Testis (tissue), 5 donors: ENCODE results near the gene FBH1. TPM values are rescaled to one million over a fixed set of nuclear protein-coding genes. Genes with fewer than 3 reads are reported as not detected.

ENCODE experiments used
- DNase-seq: peaks from one replicate; pipeline ENCODE4 v3.0.0-alpha.2; 2019
- H3K27ac ChIP-seq, 2 donors: fragments of 200-600 bp; sonication (generic); one replicate each; pipeline ENCODE4 v1.5.1; 2019
- H3K27me3 ChIP-seq: fragments of 200-600 bp; sonication (generic); one replicate; pipeline ENCODE4 v1.5.1; 2019
- H3K36me3 ChIP-seq: fragments of 200-600 bp; sonication (generic); one replicate; pipeline ENCODE4 v1.5.1; 2017; ENCODE audit warnings: low read depth; ENCODE audit errors: missing control alignments
- H3K4me1 ChIP-seq: fragments of 200-600 bp; sonication (generic); one replicate; pipeline ENCODE4 v1.5.1; 2019
- H3K4me3 ChIP-seq, 2 donors: fragments of 200-600 bp; sonication (generic); one replicate each; pipeline ENCODE4 v1.5.1; 2017 to 2019
- H3K9me3 ChIP-seq: fragments of 200-600 bp; sonication (generic); one replicate; pipeline ENCODE4 v1.5.1; 2017
- CTCF ChIP-seq, 3 experiments: fragments of 450-650 bp in 2 of 3; fragments of 200-600 bp in 1 of 3; sonication (generic) in 1 of 3; IDR thresholded peaks; one replicate each; pipeline ENCODE4 v1.5.1; 2016 to 2019; ENCODE audit warnings: antibody characterized with exemption in 3 of 3, mild to moderate bottlenecking in 2 of 3, moderate library complexity in 1 of 3
- POLR2A ChIP-seq: fragments of 450-650 bp; IDR thresholded peaks from one replicate; pipeline ENCODE4 v1.6.1; 2017; ENCODE audit warnings: antibody characterized with exemption, mild to moderate bottlenecking, moderate library complexity
- WGBS, 2 donors: methylation state at CpG; one replicate each; pipeline ENCODE4 v1.1.5; 2018; 5-methylcytosine and 5-hydroxymethylcytosine counted together
- intact Hi-C: fragments of 100-400 bp; cut with DNase I; formaldehyde crosslinking; loops from one replicate; pipeline ENCODE4 v1.15.1; 2023; ENCODE audit warnings: low total_unique reads
- long read RNA-seq, 2 donors: transcript quantifications; one replicate each; lab custom pipeline, GENCODE V29; 2026
- polyA plus RNA-seq: library from polyadenylated mRNA; stranded (reverse); fragments of 350-450 nt; fragmentation: Illumina TruSeq; extraction: RNeasy Lipid Tissue Mini Kit (QIAGEN cat#74804); gene quantifications from one replicate; pipeline ENCODE4 v1.2.3, GENCODE V29; 2014; ENCODE audit warnings: low read depth, low replicate concordance; ENCODE audit not compliant: insufficient read depth
- total RNA-seq, 2 donors: library from RNA; depleted of rRNA; stranded (reverse); fragments of >200 nt; gene quantifications; one replicate each; pipeline ENCODE4 v1.2.3, GENCODE V29; 2016

Gene FBH1
- total RNA-seq (100 to 1,000 TPM; 174 to 203 TPM), polyA plus RNA-seq (91.6 TPM)
- long read RNA-seq, donor 1, transcript FBH1-201 (21 exons, 3,560 nt) = major isoform, 7 of 83 reads
- long read RNA-seq, donor 1, partial matches to known transcripts = 72 of 83 reads
- long read RNA-seq, donor 1, other reads (novel, unspliced or antisense) = 0 of 83 reads
- long read RNA-seq, donor 2, partial matches to known transcripts = 6 of 8 reads
- long read RNA-seq, donor 2, other reads (novel, unspliced or antisense) = 0 of 8 reads

GRCh38 chr10:5889624-5890451 lies at the start of gene FBH1, which contains the start of gene ANKRD16:
Gene FBH1 (plus strand): TSS chr10:5890243. CDS start chr10:5890346, 103 bp downstream.
Gene ANKRD16 (minus strand): TSS chr10:5889893. CDS start chr10:5889354, 539 bp downstream.
- DNase-seq = peak; percentile 99
- H3K9me3 ChIP-seq = no peaks in the 10 kb centered on the region
- H3K27ac ChIP-seq = peak within 1 kb of the TSS; percentile 77 to 86
- H3K36me3 ChIP-seq = no peaks in the 10 kb centered on the region
- intact Hi-C loops = no loop called here
- no peaks in the 10 kb centered on the region for H3K27me3 ChIP-seq
- peaks cover 40% of the 10 kb centered on the region for H3K4me1 ChIP-seq
- TF ChIP-seq POLR2A = peak; percentile 53
- no peak for TF ChIP-seq CTCF (IDR thresholded peaks at IDR 0.05)
- 0% methylated on average over 94 of the region's 109 CpGs; no CpG with 5 or more reads in 1 of the 2 donors for WGBS, 2 donors
- peak within 1 kb of the TSS; percentile 82 to 96 for H3K4me3 ChIP-seq

GRCh38 chr10:5840314-5841307 lies 49.4 kb upstream of the FBH1 start:
- DNase-seq = peak; percentile 73
- Histone ChIP-seq H3K4me1 (peaks cover 13% of the 10 kb centered on the region), H3K36me3 (no peaks in the 10 kb centered on the region), H3K27ac (peak overlapping the region; percentile 56 to 76), H3K27me3 (no peaks in the 10 kb centered on the region), H3K9me3 (no peaks in the 10 kb centered on the region), H3K4me3 (peak overlapping the region in 1 of 2 donors; percentile 12)
- TF ChIP-seq POLR2A = no peak
- no peak for TF ChIP-seq CTCF (IDR thresholded peaks at IDR 0.05)
- WGBS, 2 donors = 18 to 36% methylated on average over 20 to 39 of the region's 40 CpGs
- intact Hi-C loops = no loop called here

GRCh38 chr10:5841965-5842364 lies 48.1 kb upstream of the FBH1 start:
- Histone ChIP-seq H3K4me3 (peak overlapping the region; percentile 18 to 43), H3K27ac (no peak overlapping the region), H3K9me3 (no peaks in the 10 kb centered on the region)

More at GRCh38 chr10:5841965-5842364, 48.1 kb upstream of the FBH1 start:
- TF ChIP-seq POLR2A (no peak), CTCF (IDR thresholded peaks at IDR 0.05) (no peak)
- intact Hi-C loops = no loop called here
- H3K36me3 ChIP-seq = no peaks in the 10 kb centered on the region
- H3K4me1 ChIP-seq = peaks cover 13% of the 10 kb centered on the region
- WGBS, 2 donors = 63 to 76% methylated on average over 14 of the region's 14 CpGs
- peak; percentile 51 for DNase-seq
- no peaks in the 10 kb centered on the region for H3K27me3 ChIP-seq
